CD4-positive, alpha-beta memory T cell (primary cell): Measurements from ENCODE around the gene ADAP1. TPM values are rescaled to one million over a fixed set of nuclear protein-coding genes. Genes with fewer than 3 reads are reported as not detected.

Experiments used
- CTCF ChIA-PET: fragments of 350-600 bp; sonication (Branson Sonifier 250); formaldehyde crosslinking; loops from one replicate; lab custom pipeline; 2021; ENCODE audit warnings: inconsistent platforms; ENCODE audit not compliant: partially characterized antibody; lab: Charles Lee
- POLR2A ChIA-PET: fragments of 350-600 bp; sonication (Branson Sonifier 250); formaldehyde crosslinking; loops from one replicate; lab custom pipeline; 2021; ENCODE audit not compliant: partially characterized antibody; lab: Charles Lee
- DNase-seq, 5 donors: peaks; one replicate each; pipeline versions ENCODE4 v3.0.0 to v3.0.0-alpha.2; 2020 to 2022; ENCODE audit warnings: mixed read lengths in 1 of 5
- H3K27ac ChIP-seq: one replicate; pipeline ENCODE4 v1.7.0; 2013; ENCODE audit warnings: low read depth, low read length
- H3K27me3 ChIP-seq: 2 replicates; pipeline ENCODE4 v1.7.0; 2013; ENCODE audit warnings: mild to moderate bottlenecking, low read length, moderate library complexity; ENCODE audit not compliant: insufficient read depth
- H3K36me3 ChIP-seq: 2 replicates; pipeline ENCODE4 v1.7.0; 2013; ENCODE audit warnings: mild to moderate bottlenecking, low read length, moderate library complexity; ENCODE audit not compliant: insufficient read depth
- H3K4me1 ChIP-seq: 2 replicates; pipeline ENCODE4 v1.7.0; 2013; ENCODE audit warnings: mild to moderate bottlenecking, low read length, moderate library complexity; ENCODE audit not compliant: insufficient read depth
- H3K4me3 ChIP-seq, 2 donors: one replicate each; pipeline ENCODE4 v1.7.0; 2013; ENCODE audit warnings: low read length in 2 of 2, mild to moderate bottlenecking in 1 of 2
- H3K9me3 ChIP-seq, 2 donors: one replicate each; pipeline ENCODE4 v1.7.0; 2013; ENCODE audit warnings: low read length in 2 of 2, control low read depth in 1 of 2; ENCODE audit not compliant: control insufficient read depth in 1 of 2
- H3K27ac Mint-ChIP-seq, 7 donors: one replicate each; pipeline ENCODE4 v1.8.0; 2020 to 2021; ENCODE audit warnings: mixed read lengths in 7 of 7, mild to moderate bottlenecking in 6 of 7, inconsistent platforms in 3 of 7, moderate library complexity in 3 of 7
- H3K27me3 Mint-ChIP-seq, 2 donors: one replicate each; pipeline ENCODE4 v1.8.0; 2020 to 2021; ENCODE audit warnings: mixed read lengths in 2 of 2
- H3K36me3 Mint-ChIP-seq, 2 donors: one replicate each; pipeline ENCODE4 v1.8.0; 2020 to 2021; ENCODE audit warnings: mixed read lengths in 2 of 2, inconsistent platforms in 1 of 2, mild to moderate bottlenecking in 1 of 2
- H3K4me1 Mint-ChIP-seq, 4 donors: one replicate each; pipeline ENCODE4 v1.8.0; 2020 to 2021; ENCODE audit warnings: mixed read lengths in 4 of 4, mild to moderate bottlenecking in 1 of 4
- H3K4me3 Mint-ChIP-seq, 8 donors: one replicate each; pipeline ENCODE4 v1.8.0; 2020 to 2021; ENCODE audit warnings: mixed read lengths in 8 of 8, mild to moderate bottlenecking in 7 of 8, moderate library complexity in 6 of 8, inconsistent platforms in 3 of 8
- H3K9me3 Mint-ChIP-seq, 8 donors: one replicate each; pipeline ENCODE4 v1.8.0; 2020 to 2021; ENCODE audit warnings: mixed read lengths in 8 of 8, mild to moderate bottlenecking in 5 of 8, inconsistent platforms in 3 of 8, moderate library complexity in 1 of 8
- intact Hi-C: fragments of 100-400 bp; cut with micrococcal nuclease; formaldehyde crosslinking; loops from one replicate; pipeline ENCODE4 v1.15.1; 2023
- polyA plus RNA-seq, 2 donors: library from polyadenylated mRNA; unstranded; fragments of 300-500 nt; fragmentation: Illumina TruSeq; gene quantifications; one replicate each; pipeline ENCODE4 v1.2.3, GENCODE V29; 2021
- total RNA-seq, 2 experiments: library from RNA; stranded (reverse); gene quantifications; one replicate each; pipeline ENCODE4 v1.2.3, GENCODE V29; 2021

Gene ADAP1
- total and polyA plus RNA-seq, 4 experiments from 2014 or later, result 5.1 to 10.0 (median 8.8) TPM

GRCh38 chr7:869348-869747, 85.1 kb downstream of the ADAP1 start:
- Histone ChIP-seq H3K27ac (no peak overlapping the region), H3K27me3 (no peaks in the 10 kb centered on the region), H3K4me1 (peaks cover 12% of the 10 kb centered on the region), H3K36me3 (peaks cover 42% of the 10 kb centered on the region), H3K4me3 (no peak overlapping the region), H3K9me3 (no peaks in the 10 kb centered on the region)
- ChIA-PET CTCF (interaction anchor here (5.1 kb wide), 1 partner anchor 81 kb away, joined by 115 read pairs; no protein-coding TSS in a partner anchor), POLR2A (no interaction called here)
- H3K27me3 Mint-ChIP-seq, result no peaks in the 10 kb centered on the region
- intact Hi-C loops, result no loop called here
- H3K36me3 Mint-ChIP-seq, result peaks cover 31 to 57% of the 10 kb centered on the region in 2 donors
- no peaks in the 10 kb centered on the region for H3K9me3 Mint-ChIP-seq
- H3K4me1 Mint-ChIP-seq, result peaks cover 10 to 16% (median 10%) of the 10 kb centered on the region in 4 donors
- DNase-seq, result no peak
- H3K4me3 Mint-ChIP-seq, result no peak overlapping the region
- H3K27ac Mint-ChIP-seq, result peak overlapping the region in 2 of 7 donors; percentile 35 to 52

GRCh38 chr7:868189-868486, 86.3 kb downstream of the ADAP1 start:
- intact Hi-C loops, result no loop called here
- no peaks in the 10 kb centered on the region for H3K9me3 ChIP-seq
- CTCF ChIA-PET, result no interaction called here

GRCh38 chr7:867406-868188, 86.9 kb downstream of the ADAP1 start:
- Mint-ChIP-seq H3K27ac (peak overlapping the region in 1 of 7 donors; percentile 63), H3K4me3 (no peak overlapping the region), H3K27me3 (no peaks in the 10 kb centered on the region), H3K36me3 (peaks cover 33 to 57% of the 10 kb centered on the region in 2 donors), H3K4me1 (peaks cover 0 to 3% (median under 1%) of the 10 kb centered on the region in 4 donors), H3K9me3 (no peaks in the 10 kb centered on the region)
- H3K9me3 ChIP-seq, result no peaks in the 10 kb centered on the region
- ChIA-PET CTCF (no interaction called here), POLR2A (interaction anchor here (0.6 kb wide), 1 partner anchor 54 kb away, joined by 5 read pairs; no protein-coding TSS in a partner anchor)
- no peaks in the 10 kb centered on the region for H3K27me3 ChIP-seq
- no peak overlapping the region for H3K4me3 ChIP-seq
- peaks cover 42% of the 10 kb centered on the region for H3K36me3 ChIP-seq
- no peak for DNase-seq
- H3K4me1 ChIP-seq, result no peaks in the 10 kb centered on the region
- intact Hi-C loops, result no loop called here
- H3K27ac ChIP-seq, result no peak overlapping the region

More at GRCh38 chr7:868189-868486, 86.3 kb downstream of the ADAP1 start:
- Histone ChIP-seq H3K4me3 (no peak overlapping the region), H3K36me3 (peaks cover 42% of the 10 kb centered on the region), H3K4me1 (peaks cover 1% of the 10 kb centered on the region), H3K27ac (no peak overlapping the region), H3K27me3 (no peaks in the 10 kb centered on the region)
- H3K27me3 Mint-ChIP-seq, result no peaks in the 10 kb centered on the region
- no peaks in the 10 kb centered on the region for H3K9me3 Mint-ChIP-seq
- peaks cover 2 to 6% (median 3%) of the 10 kb centered on the region in 4 donors for H3K4me1 Mint-ChIP-seq
- H3K4me3 Mint-ChIP-seq, result no peak overlapping the region
- DNase-seq, result no peak
- POLR2A ChIA-PET, result interaction anchor here (0.6 kb wide), 1 partner anchor 54 kb away, joined by 5 read pairs; no protein-coding TSS in a partner anchor
- H3K36me3 Mint-ChIP-seq, result peaks cover 33 to 60% of the 10 kb centered on the region in 2 donors
- no peak overlapping the region for H3K27ac Mint-ChIP-seq

- Mint-ChIP-seq H3K9me3 (no peaks in the 10 kb centered on the region), H3K27ac (no peak overlapping the region), H3K4me1 (peaks cover 0 to 3% (median under 1%) of the 10 kb centered on the region in 4 donors), H3K36me3 (peaks cover 39 to 57% of the 10 kb centered on the region in 2 donors), H3K27me3 (no peaks in the 10 kb centered on the region), H3K4me3 (no peak overlapping the region)
- CTCF ChIA-PET, result no interaction called here
- Histone ChIP-seq H3K4me1 (no peaks in the 10 kb centered on the region), H3K36me3 (peaks cover 39% of the 10 kb centered on the region), H3K27me3 (no peaks in the 10 kb centered on the region), H3K9me3 (no peaks in the 10 kb centered on the region), H3K27ac (no peak overlapping the region), H3K4me3 (no peak overlapping the region)
- intact Hi-C loops, result no loop called here
- POLR2A ChIA-PET, result no interaction called here
- no peak for DNase-seq
Measured at GRCh38 chr7:867001-867405, 87.5 kb downstream of the ADAP1 start.

- Mint-ChIP-seq H3K4me1 (peaks cover 0 to 3% (median under 1%) of the 10 kb centered on the region in 4 donors), H3K9me3 (no peaks in the 10 kb centered on the region), H3K27me3 (no peaks in the 10 kb centered on the region), H3K4me3 (no peak overlapping the region), H3K36me3 (peaks cover 48 to 60% of the 10 kb centered on the region in 2 donors), H3K27ac (no peak overlapping the region)
- H3K9me3 ChIP-seq, result no peaks in the 10 kb centered on the region
- peaks cover 46% of the 10 kb centered on the region for H3K36me3 ChIP-seq
- no peak for DNase-seq
- no peak overlapping the region for H3K4me3 ChIP-seq
- POLR2A ChIA-PET, result no interaction called here
- no peak overlapping the region for H3K27ac ChIP-seq
- H3K4me1 ChIP-seq, result no peaks in the 10 kb centered on the region
- H3K27me3 ChIP-seq, result no peaks in the 10 kb centered on the region
- CTCF ChIA-PET, result no interaction called here
- intact Hi-C loops, result no loop called here
Measured at GRCh38 chr7:865921-866320, 88.6 kb downstream of the ADAP1 start.

- Mint-ChIP-seq H3K9me3 (no peaks in the 10 kb centered on the region), H3K4me1 (peaks cover 0 to 3% (median 0%) of the 10 kb centered on the region in 4 donors), H3K27ac (peak overlapping the region in 2 of 7 donors; percentile 12 to 42), H3K4me3 (no peak overlapping the region), H3K36me3 (peaks cover 64 to 72% of the 10 kb centered on the region in 2 donors), H3K27me3 (no peaks in the 10 kb centered on the region)
- peaks cover 57% of the 10 kb centered on the region for H3K36me3 ChIP-seq
- intact Hi-C loops, result no loop called here
- no peaks in the 10 kb centered on the region for H3K9me3 ChIP-seq
- no peak for DNase-seq
- H3K4me1 ChIP-seq, result no peaks in the 10 kb centered on the region
- ChIA-PET POLR2A (no interaction called here), CTCF (interaction anchor here (2.9 kb wide), 1 partner anchor 10 kb away, joined by 8 read pairs; no protein-coding TSS in a partner anchor)
- H3K27ac ChIP-seq, result no peak overlapping the region
- H3K4me3 ChIP-seq, result no peak overlapping the region
- H3K27me3 ChIP-seq, result no peaks in the 10 kb centered on the region
Measured at GRCh38 chr7:863106-863505, 91.4 kb downstream of the ADAP1 start.

- Mint-ChIP-seq H3K4me3 (no peak overlapping the region), H3K4me1 (no peaks in the 10 kb centered on the region), H3K36me3 (peaks cover 62 to 73% of the 10 kb centered on the region in 2 donors), H3K27me3 (no peaks in the 10 kb centered on the region), H3K27ac (peak overlapping the region in 3 of 7 donors; percentile 1 to 32 (median 2)), H3K9me3 (no peaks in the 10 kb centered on the region)
- H3K36me3 ChIP-seq, result peaks cover 47% of the 10 kb centered on the region
- no peak overlapping the region for H3K4me3 ChIP-seq
- intact Hi-C loops, result no loop called here
- POLR2A ChIA-PET, result interaction anchor here (1.2 kb wide), 1 partner anchor 46 kb away, joined by 3 read pairs; no protein-coding TSS in a partner anchor
- no peaks in the 10 kb centered on the region for H3K4me1 ChIP-seq
- CTCF ChIA-PET, result interaction anchor here (2.9 kb wide), 1 partner anchor 11 kb away, joined by 8 read pairs; no protein-coding TSS in a partner anchor
- H3K27me3 ChIP-seq, result no peaks in the 10 kb centered on the region
- no peak overlapping the region for H3K27ac ChIP-seq
- no peaks in the 10 kb centered on the region for H3K9me3 ChIP-seq
- no peak for DNase-seq
Measured at GRCh38 chr7:862157-862556, 92.3 kb downstream of the ADAP1 start.
